Epidermal melanocyte (primary cell): ENCODE measurements around the gene CCDC126.
"Not testable (repeated sequence)": the region's sequence is repeated elsewhere in the genome, so short reads cannot be mapped to it uniquely, and the experiment has no call there.

Source experiments
- DNase-seq: peaks from one replicate; pipeline ENCODE4 v3.0.0; 2011; ENCODE audit warnings: low spot score; ENCODE audit not compliant: insufficient read length

Gene CCDC126, protein sequence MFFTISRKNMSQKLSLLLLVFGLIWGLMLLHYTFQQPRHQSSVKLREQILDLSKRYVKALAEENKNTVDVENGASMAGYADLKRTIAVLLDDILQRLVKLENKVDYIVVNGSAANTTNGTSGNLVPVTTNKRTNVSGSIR

DNA sequence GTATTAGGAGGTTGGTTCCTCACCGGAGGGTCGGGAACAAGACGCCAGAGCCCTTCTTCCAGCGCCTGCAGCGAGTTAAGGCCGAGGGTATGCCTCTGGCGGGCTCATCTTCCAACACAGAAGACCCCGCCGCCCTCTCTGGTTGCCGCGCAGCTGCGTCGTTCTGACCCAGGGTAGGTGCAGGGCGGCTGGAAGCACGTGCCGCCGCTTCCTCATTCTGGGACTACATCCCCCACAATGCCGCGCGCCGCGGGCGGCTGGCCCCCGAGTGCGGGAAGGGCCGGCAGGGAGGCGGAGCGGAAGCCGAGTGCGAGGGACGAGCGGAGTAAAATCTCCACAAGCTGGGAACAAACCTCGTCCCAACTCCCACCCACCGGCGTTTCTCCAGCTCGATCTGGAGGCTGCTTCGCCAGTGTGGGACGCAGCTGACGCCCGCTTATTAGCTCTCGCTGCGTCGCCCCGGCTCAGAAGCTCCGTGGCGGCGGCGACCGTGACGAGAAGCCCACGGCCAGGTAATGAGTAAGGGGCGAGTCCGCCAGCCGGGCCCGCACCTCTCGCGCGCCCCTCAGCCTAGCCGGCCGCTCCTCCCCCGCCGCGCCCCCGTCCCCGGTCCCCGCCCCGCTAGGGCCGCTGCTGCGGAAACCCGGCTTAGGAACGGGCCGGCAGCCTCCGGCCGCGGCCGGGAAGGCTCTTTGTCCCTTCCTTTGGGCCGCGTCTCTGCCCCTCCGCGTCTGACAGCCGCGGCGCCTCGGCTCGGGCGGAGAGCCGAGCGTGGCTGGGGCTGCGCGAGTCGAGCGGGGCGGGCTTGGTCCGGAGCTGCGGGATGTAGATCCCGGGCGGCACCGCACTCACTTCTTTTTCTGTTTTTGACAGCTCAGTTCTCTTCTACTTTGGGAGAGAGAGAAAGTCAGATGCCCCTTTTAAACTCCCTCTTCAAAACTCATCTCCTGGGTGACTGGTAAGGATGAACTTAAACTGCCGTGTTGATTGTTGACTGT is at the start of gene CCDC126:
Gene CCDC126, plus strand, starts transcription at position 289 of the 998 bp plus-strand sequence. CDS start 13,934 bp downstream, outside the sequence.
- peak; percentile 90 for DNase-seq

DNA sequence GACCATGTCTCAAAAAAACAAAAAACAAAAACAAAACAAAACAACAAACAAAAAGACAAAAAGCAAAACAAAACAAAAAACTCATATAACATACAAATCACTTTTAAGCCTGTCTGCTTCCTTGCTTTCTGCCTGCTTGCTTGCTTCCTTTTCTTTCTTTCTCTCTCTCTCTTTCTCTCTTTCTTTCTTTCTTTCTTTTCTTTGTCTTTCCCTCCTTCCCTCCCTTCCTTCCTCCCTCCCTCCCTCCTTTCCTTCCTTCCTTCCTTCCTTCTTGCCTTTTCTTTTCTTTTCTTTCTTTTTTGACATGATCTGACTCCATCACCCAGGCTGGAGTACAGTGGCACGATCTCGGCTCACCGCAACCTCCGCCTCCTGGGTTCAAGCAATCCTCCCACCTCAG is 49.5 kb upstream of the CCDC126 start:
- no peak for DNase-seq

DNA sequence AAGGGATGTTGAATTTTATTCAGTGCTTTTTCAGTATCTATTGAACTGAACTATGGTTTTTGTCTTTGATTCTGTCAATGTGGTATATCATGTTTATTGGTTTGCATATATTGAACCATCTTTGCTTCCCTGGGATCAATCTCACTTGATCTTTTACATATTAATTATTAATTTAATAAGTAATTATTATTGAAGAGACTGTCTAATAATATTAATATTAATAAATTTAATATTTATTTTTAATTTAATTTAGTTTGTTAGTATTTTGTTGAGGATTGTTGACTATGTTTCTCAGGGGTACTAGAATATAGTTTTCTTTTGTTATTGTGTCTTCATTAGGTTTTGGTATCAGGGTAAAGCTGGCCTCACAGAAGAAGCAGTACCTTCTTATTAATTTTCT is 38.9 kb upstream of the CCDC126 start:
- no peak for DNase-seq

DNA sequence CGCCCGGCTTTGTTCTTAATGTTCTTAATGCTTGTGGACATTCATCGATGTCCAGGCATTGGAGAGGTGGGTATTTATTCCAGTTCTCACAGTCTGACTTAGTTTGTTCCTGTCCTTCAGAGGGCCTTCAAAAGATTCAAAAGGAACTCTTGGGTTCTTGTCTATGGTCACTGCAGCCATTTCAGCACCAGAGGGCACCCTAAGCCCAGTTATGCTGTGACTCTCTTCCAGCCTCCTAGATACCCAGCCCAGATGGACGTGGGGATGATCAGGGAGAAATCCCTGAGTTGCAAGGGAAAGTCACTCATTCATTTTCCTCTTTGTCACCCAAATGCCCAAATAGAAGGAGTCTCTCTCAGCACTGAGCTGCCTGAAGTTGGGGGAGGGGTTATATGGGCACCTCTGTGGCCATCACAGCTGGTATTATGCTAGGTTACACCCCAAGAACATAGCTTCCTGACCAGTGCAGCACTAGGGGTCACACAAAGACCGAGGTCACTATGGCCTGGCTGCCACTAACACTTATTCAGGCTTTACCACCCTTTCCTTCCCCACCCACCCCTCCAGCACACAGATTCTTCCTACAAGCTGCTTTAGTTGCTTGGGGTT is 26.5 kb upstream of the CCDC126 start:
- peak; percentile 62 for DNase-seq

DNA sequence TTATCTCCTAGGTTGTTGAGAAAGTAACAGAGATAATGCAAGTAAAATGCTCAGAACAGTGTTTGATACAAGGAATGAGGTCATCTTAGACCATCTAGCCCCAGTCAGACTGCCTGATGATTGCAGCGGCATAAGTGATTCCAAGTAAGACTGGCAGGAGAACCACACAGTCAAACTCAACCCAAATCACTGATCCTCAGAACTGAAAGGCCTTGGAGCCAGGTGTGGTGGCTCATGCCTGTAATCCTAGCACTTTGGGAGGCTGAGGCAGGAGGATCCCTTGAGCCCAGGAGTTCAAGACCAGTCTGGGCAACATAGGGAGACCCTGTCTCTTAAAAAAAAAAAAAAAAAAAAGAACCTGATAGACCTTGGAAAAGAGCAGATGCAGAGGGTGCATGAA is 15.2 kb upstream of the CCDC126 start:
- DNase-seq: not testable (repeated sequence)

DNA sequence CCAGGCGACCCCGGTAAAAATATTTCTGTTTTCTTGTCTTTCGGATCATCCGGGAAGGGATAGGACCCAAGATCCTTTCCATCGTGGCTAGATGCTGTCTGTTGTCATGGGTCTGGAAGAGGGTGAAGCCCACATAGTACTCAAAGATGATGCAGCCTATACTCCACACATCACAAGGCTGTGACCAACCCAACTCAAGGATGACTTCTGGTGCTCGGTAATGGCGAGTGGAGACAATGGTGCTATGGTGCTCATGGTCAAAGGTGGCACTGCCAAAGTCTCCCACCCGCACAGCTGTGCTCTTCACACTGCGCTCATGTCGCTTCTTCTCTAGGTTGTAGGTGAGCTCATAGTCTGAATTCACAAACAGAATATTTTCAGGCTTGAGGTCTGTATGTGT is 11.9 kb upstream of the CCDC126 start:
- not testable (repeated sequence) for DNase-seq

DNA sequence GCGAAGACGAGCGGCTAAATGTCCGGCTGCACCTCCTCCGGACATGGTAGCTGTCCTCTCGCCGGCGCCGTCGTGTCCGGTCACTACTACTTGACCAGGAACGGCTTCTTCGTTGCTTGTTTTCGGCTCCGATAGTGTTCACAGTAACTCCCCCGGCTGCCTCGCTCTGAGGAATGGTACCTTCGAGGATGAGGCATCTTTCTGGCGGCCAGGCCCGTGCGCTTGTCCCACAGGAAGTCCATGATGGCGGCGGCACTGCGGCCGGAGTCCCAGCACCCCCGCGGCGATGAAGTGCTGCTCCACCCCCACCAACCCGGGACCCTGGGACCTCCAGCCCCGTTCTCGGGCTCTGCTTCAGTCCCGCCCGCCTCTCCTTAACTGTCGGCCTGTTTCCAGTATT is 11.0 kb upstream of the CCDC126 start:
- no peak for DNase-seq

DNA sequence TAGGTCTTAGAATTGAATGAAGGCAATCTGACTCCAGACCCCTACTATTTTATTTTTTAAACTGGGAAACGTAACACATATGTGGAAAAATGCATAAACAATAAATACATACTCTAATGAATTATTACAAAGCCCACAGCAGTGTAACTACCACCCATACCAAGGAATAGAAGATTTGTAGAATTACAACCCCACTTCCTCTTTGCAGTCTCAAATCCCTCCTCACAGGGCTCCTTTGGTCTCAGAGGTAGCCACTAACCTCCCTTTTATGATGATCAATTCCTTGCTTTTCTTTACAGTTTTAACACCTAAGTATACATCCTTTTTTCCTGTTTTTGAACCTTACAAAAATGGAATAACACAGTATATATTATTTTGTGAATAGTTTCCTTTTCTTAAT is 6.7 kb upstream of the CCDC126 start:
- DNase-seq: no peak

DNA sequence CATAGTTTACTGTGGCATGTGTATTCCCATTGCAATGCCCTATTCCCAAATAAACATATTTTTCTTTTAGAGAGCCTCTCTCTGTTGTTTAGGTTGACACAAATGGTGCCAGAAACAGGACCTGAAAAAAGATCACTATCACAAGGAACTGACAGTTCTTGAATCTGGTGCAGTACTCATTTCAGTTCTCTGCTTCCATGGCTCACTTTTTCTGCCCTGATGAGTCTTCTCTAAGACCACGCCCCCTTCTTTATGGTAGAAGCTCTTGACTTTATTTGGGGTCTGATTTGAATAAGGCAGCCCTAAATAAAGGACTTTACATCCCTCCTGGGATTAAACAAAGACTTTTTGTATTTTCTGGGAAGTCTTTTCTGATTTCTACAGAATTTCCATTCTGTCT is 3.5 kb upstream of the CCDC126 start:
- DNase-seq: no peak

DNA sequence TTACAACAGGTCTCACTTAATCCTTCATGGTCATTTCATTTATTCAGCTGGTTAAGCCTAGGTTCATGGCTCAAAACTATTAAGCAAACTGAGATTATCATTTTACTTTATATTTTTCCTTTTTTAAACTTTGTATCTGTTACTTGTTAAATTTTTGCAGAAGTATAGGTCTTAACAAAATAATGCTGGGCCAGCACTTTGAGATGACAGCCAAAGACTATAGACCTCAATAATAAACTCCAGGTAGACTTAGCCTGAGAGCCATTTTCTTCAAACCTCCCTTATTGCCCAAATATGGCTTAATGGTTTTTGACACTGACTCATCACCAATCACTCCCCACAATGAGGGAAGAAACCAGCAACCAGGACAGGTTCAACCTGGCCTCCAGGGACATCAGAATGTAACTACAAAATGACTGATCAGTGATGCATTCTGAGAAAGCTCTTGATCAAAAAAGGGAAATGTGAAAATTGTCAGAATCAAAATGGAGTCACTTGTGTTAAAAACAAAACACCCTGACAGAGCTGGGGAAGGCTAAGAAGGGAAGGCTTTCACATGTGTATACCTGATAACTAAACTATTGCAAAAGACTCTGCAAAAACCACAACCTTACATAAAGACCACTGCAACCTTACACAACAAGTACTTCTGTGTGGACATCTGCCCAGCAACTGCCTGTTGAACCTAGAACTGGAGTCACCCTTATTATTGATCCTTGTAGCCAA is 2.1 kb upstream of the CCDC126 start:
- DNase-seq: no peak

DNA sequence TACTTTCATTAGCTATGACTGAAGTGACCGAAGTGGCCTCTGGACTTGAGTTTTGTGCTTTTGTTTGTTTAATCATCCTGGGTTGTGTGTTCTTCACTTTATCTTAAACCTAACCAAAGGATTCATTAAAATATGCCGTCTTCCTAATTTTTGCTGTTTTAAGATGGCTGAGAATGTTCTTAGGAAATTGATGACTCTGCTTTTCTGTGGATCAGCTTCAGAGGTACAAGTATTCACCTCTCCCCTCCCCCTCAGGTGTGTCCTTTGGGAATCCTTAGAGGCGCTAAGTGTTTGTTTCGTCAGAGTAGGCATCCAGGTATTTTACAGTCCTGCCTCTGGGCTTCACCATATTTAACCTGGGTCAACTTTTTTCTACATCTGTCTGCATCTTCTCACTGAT is 1.1 kb downstream of the CCDC126 start:
- no peak for DNase-seq

DNA sequence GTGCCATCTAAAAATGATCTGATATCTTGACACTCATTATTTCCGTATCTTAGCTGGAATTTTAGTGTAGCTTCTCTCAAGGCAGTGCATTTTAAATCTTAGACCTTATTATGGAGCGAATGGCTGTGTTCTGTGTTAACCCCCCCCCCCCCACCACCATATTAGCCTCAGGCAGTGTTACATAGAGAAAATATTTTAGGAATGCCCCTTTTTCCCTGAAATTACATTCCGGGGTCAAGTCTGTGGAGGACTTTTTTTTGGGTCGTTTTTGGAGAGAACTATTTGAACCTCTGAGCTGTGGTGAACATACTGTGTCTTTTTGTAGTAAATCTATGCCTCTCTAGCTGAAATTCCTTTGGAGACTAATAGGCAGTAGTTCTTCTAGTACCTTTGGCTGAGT is 3.1 kb downstream of the CCDC126 start:
- DNase-seq: peak; percentile 37

DNA sequence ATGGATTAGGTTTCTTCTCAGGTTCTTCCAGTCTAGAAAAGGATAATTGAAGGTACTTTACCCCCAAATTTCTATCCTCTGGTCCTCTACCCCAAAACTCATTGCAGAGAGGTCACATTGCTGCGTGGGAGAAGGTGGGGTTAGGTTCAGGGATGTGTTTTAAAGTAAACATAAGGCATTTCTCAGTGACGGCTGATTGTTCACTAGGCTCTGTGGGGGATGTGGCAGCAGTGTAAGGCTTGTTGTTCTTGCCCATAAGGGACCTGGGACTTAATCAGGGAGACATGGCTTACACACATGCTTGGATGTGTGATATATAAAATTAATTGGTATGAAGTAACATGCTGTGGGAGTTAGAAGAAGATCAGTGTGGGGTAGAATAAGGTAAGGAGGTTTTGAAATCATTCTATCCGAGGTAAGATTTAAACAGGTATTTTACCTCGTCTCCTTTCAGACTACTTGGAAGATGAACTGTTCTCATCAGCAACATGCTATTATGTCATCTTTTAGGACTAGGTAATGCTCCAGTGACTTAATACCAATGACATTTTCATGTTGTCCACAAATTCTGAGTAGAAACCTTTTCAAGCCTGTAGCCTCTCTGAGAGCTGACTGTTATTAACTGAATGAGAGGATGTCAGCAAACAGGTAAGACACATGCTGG is 6.6 kb downstream of the CCDC126 start:
- no peak for DNase-seq

DNA sequence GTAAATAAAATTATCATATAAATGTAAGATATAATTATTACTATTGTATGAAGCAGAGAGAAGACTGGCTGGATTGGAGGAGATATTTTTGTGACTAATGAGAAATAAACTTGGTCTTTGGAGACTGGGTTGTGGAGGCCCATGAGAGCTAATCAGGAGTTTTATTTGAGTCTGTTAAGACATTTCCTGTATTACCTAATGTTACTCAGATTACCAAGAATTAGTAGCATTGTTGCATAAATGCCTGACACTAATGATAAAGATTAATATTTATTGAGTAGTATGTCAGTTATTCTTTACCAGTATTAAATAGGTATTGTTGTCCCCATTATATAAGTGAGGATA is 7.1 kb downstream of the CCDC126 start:
- no peak for DNase-seq

DNA sequence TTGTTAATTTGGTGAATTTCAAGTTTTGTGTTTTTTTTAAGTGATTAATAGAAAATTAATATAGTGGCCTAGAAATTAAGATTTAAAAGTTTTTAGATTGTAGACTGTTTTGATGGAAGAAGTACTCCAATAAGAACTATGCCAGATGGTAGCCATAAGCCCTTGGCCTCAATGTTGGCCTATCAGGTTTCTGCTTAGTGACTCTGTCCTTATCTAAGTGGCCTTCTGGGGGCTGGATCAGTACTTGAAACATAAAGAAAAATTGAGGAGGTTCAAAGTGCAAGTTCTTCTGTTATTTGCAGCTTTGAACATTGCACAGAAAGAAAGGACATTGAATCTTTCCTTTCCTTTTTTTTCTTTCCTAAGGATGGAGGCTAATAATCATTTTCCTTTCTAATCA is 9.9 kb downstream of the CCDC126 start:
- DNase-seq: no peak

DNA sequence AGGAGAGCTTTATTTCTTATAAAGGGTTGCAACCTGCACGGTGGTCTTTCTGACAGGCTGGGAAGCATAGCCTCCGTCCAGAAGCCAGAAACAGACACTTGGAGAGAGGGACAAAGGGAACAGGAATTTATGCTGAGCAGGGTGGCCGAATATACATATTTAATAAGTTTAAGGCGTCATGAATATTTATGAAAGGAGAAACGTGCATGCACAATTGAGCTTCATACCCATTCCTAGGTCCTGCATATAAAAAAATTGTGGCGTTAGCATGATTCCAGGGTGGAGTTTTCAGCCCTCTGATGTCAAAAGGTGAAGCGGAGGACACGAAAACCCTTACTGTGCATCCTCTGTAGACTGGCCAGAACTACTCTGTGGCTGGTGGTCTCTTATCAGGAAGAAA is 10.7 kb downstream of the CCDC126 start:
- DNase-seq: no peak

DNA sequence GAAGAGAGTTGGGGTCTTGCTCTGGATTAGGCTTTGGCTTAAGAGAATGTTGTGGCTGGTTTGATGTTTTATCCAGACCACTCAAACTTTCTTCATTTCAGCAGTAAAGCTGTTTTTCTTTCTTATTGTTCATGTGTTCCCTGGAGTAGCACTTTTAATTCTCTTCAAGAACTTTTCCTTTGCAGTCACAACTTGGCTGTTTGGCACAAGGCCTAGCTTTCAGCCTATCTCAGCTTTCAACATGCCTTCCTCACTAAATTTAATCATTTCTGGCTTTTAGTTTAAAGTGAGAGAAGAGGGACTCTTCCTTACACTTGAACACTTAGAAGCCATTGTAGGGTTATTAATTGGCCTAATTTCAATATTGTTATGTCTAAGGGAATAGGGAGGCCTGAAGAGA is 18.1 kb downstream of the CCDC126 start:
- DNase-seq: no peak

DNA sequence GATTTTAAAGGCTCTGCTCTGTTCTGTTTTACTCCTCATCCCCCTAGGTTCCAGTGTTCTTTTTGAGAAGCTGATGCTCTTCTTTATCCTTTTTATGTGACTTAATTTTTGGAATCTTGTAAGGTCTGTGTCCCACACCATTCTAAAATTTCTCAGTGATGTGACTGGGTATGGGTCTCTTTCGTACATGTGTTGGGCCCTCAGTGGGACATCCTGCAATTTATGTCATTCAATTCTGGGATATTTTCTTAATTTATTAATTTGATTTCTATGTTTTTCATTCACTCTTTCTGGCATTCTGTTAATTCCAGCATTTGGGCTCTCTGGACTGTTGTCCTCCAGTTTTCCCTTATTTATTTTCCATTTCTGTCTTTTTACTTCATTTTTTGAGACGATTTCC is 19.4 kb downstream of the CCDC126 start:
- DNase-seq: no peak

DNA sequence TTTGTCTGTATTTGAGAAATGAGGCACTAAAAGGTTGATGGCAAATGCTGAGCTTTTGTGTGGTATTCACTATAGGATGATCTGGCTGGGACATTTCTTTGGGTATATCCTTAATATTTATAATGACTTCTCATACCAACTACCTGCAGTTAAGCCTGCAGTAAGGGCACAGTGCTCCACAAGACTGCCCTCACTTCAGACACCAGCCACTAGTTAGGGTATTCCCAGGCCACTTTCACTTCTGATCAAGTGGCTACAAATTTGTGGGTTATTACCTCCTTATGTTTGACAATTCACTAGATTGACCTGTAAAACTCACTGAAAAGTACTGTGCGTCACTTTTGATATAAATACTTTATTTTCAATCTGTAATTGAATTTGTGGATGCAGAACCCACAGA is 20.3 kb downstream of the CCDC126 start:
- no peak for DNase-seq

DNA sequence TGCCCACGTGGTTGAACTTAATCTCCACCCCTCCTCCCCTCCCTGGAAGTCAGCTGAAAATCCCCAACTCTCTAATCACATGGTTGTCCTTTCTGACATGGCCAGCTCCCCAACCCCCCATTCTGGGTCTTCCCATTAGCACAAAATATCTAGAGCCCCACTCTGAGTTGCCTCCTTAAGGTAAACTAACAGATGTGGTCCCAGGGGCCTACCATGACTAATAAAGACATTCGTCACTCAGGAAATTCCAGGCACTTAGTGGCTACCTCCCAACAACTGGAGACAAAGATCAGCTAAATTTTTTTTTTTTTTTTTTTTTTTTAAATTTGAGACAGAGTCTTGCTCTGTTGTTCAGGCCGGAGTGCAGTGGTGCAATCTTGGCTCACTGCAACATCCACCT is 21.1 kb downstream of the CCDC126 start:
- no peak for DNase-seq

DNA sequence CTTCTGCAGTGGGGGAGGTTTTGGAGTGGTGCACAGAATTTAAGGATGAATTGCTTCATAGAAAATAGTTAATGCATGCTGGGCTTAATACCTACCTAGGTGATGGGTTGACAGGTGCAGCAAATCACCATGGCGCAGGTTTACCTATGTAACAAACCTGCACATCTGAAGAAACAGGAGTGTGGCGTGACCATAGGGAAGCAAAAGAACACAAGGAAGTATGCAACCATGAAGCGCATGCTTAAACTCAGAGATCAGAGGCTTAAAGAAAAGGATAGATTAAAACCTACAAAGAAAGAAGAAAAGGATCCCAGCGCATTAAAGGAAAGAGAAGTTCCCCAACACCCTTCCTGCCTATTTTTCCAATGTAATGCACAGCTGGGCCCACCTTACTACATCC is 22.0 kb downstream of the CCDC126 start:
- no peak for DNase-seq
